Smooth muscle cell (in vitro differentiated cells): Measurements from ENCODE around the gene TENM4. TPM values are rescaled to one million over a fixed set of nuclear protein-coding genes. Genes with fewer than 3 reads are reported as not detected.

Experiments used
- DNase-seq: peaks from one replicate; lab custom pipeline; 2025; ENCODE audit not compliant: unreplicated experiment; lab: John Stamatoyannopoulos, UW
- H2AFZ ChIP-seq: fragments of 200-600 bp; sonication (generic); 2 replicates; pipeline ENCODE4 v1.6.0; 2016; ENCODE audit warnings: antibody characterized with exemption, low read depth, mild to moderate bottlenecking
- H3F3A ChIP-seq: fragments of 200-600 bp; sonication (generic); 2 replicates; pipeline ENCODE4 v1.6.0; 2017; ENCODE audit warnings: antibody characterized with exemption, low read depth
- H3K27ac ChIP-seq: fragments of 200-600 bp; sonication (generic); 2 replicates; pipeline ENCODE4 v1.5.1; 2016; ENCODE audit warnings: low read depth, mild to moderate bottlenecking
- H3K27me3 ChIP-seq: fragments of 200-600 bp; sonication (generic); 2 replicates; pipeline ENCODE4 v1.6.1; 2016; ENCODE audit warnings: low read depth, mild to moderate bottlenecking
- H3K36me3 ChIP-seq: fragments of 200-600 bp; sonication (generic); 2 replicates; pipeline ENCODE4 v1.5.1; 2016; ENCODE audit warnings: low read depth
- H3K4me1 ChIP-seq: fragments of 200-600 bp; sonication (generic); 2 replicates; pipeline ENCODE4 v1.5.1; 2016; ENCODE audit warnings: low read depth
- H3K4me2 ChIP-seq: fragments of 200-600 bp; sonication (generic); 2 replicates; pipeline ENCODE4 v1.6.0; 2016; ENCODE audit warnings: mild to moderate bottlenecking
- H3K4me3 ChIP-seq: fragments of 200-600 bp; sonication (generic); 2 replicates; pipeline ENCODE4 v1.5.1; 2016; ENCODE audit warnings: mild to moderate bottlenecking
- H3K79me2 ChIP-seq: fragments of 200-600 bp; sonication (generic); 2 replicates; pipeline ENCODE4 v1.6.0; 2016; ENCODE audit warnings: low read depth, mild to moderate bottlenecking
- H3K9ac ChIP-seq: fragments of 200-600 bp; sonication (generic); 2 replicates; pipeline ENCODE4 v1.6.0; 2016; ENCODE audit warnings: low read depth
- H3K9me3 ChIP-seq: fragments of 200-600 bp; sonication (generic); replicated peaks from 2 replicates; pipeline ENCODE4 v1.5.1; 2016; ENCODE audit warnings: low read depth
- H4K20me1 ChIP-seq: fragments of 200-600 bp; sonication (generic); 2 replicates; pipeline ENCODE4 v1.6.0; 2016; ENCODE audit warnings: low read depth
- CTCF ChIP-seq: fragments of 200-600 bp; sonication (generic); IDR thresholded peaks from 2 replicates; pipeline ENCODE4 v1.5.1; 2017; ENCODE audit warnings: borderline replicate concordance, mild to moderate bottlenecking, antibody characterized with exemption; ENCODE audit not compliant: insufficient read depth, poor library complexity, severe bottlenecking
- WGBS: methylation state at CpG from one replicate; pipeline ENCODE4 v1.1.7; 2016; ENCODE audit warnings: low lambda C conversion rate; 5-methylcytosine and 5-hydroxymethylcytosine counted together
- polyA plus RNA-seq: library from polyadenylated mRNA; unstranded; fragments of >200 nt; fragmentation: Nextera tagmentation; extraction: Ambion mirVana; gene quantifications from 2 replicates; pipeline ENCODE4 v1.2.1, GENCODE V29; 2016
- total RNA-seq: library from RNA; depleted of rRNA; stranded (reverse); fragments of >200 nt; gene quantifications from 2 replicates; pipeline ENCODE4 v1.2.3, GENCODE V29; 2014

Gene TENM4
- total and polyA plus RNA-seq, 2 experiments from 2014 or later: 31.6 to 38.2 TPM

DNA sequence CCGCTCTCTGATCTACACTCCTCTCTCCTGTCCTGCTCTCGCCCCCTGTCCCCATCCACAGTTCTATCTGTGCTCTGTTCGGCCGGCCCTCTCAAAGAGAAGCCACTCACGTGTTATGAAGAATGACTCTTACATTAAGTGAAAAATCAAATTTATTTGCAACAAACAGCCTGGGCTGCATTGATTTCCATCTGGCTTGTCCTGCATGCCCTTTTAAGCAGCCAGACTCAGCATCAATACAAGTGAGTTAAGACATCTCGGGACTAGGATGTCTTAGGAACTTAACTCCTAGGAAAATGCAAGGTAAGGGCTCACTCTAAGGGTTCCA is 373.5 kb downstream of the TENM4 start:
- no peak for DNase-seq
- H3K27ac ChIP-seq: no peak overlapping the region
- no peak overlapping the region for H2AFZ ChIP-seq
- no peaks in the 10 kb centered on the region for H4K20me1 ChIP-seq
- no peak overlapping the region for H3K9ac ChIP-seq
- H3K79me2 ChIP-seq: no peaks in the 10 kb centered on the region
- no peaks in the 10 kb centered on the region for H3K36me3 ChIP-seq
- H3K27me3 ChIP-seq: no peaks in the 10 kb centered on the region
- no peaks in the 10 kb centered on the region for H3K9me3 ChIP-seq
- H3K4me2 ChIP-seq: peak overlapping the region; percentile 68
- 74% methylated on average over 6 of the region's 6 CpGs for WGBS
- H3K4me3 ChIP-seq: no peak overlapping the region
- TF ChIP-seq CTCF: no peak
- no peaks in the 10 kb centered on the region for H3F3A ChIP-seq
- H3K4me1 ChIP-seq: no peaks in the 10 kb centered on the region

DNA sequence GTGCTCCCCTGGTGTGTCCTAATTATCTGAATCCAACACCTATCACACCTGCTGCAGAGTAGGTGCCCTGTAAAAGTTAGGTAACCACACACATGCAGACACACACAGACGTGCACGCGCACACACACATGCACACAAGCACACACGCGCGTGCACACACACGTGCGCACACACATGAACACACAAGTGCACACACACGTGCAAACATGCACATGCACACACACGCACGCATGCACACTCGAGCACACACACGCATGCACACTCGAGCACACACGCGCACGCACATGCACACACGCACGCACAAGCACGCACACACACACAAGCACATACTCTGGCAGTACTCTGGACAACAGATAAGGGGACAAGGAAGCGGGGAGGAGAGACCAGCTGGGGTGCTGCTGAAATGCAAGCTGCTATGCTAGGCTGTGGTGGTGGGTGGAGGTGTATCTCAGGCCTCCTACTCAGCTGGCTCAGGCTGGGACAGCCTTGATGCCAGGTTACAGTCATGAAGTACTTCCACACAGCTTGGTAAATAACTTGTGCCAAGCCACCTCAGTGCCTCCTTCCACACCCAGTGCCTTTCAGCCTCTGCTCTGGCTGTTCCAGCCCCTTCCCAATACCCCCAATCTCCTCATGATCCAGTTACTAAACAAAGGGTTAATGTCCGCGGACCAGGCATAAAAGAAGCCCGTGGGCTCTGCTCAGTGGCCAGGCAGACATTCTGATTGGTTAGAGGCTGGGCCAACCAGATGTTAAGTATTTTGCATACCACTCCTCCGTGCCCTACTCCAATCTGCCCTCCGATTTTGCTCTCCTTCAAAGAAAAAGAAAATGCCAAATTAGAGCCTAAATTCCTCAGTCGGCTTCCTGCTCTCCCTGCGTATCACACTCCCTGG is 374.1 kb downstream of the TENM4 start:
- WGBS: 80% methylated on average over 28 of the region's 28 CpGs
- Histone ChIP-seq H3K79me2 (no peaks in the 10 kb centered on the region), H3F3A (no peaks in the 10 kb centered on the region), H3K27ac (no peak overlapping the region), H3K4me2 (peak overlapping the region; percentile 68), H3K36me3 (no peaks in the 10 kb centered on the region), H3K4me3 (no peak overlapping the region), H3K9me3 (no peaks in the 10 kb centered on the region), H3K4me1 (no peaks in the 10 kb centered on the region), H3K27me3 (no peaks in the 10 kb centered on the region), H4K20me1 (no peaks in the 10 kb centered on the region), H2AFZ (no peak overlapping the region), H3K9ac (no peak overlapping the region)
- DNase-seq: no peak
- TF ChIP-seq CTCF: no peak

DNA sequence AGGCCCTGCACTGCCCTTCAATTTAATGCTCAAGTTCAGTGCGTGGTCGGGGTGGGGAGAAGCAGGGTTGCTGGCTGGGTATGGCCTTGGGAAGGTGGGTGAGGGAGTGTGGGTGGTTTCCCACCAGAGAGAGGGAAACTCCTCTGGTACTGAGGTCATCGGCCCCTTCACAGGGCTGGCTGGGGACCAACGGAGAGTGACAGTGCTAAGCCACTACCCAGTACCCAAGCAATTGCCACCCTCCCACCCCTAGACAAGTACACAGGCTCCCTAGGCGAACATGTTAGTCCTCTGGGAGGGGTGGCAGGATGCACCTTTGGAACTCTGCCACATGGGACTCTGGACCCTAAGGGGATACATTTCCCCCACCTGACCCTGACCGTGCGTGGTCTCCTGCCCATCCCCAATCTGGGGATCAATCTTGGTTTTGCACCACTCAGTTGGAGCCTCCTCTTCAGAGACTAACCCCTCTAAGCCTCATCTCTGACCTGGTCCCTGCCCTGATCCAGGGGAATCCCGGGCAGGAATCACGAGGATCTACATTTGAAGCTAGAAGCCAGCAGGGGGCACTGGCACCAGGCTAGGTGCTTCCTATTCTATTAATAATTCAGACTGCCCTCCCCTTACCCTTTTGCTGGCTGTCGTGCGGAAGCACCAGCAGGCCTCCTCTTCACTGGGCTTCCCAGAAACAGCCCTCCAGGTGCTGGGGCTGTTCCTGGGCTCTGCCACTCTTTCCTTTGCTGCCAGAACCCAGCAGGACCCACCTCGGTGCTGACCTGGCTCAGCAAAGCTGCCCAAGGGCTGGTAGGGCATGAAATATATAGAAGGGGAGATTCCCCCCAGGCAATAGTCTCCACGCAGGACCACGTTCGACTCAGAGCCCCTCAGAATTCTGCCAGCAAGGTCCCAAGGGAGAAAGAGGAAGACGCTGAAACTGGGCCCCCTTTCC is 377.7 kb downstream of the TENM4 start:
- Histone ChIP-seq H3K36me3 (no peaks in the 10 kb centered on the region), H3K4me1 (peaks cover 18% of the 10 kb centered on the region), H2AFZ (no peak overlapping the region), H3K9ac (no peak overlapping the region), H3K79me2 (no peaks in the 10 kb centered on the region), H3K4me2 (no peak overlapping the region), H3F3A (peaks cover 10% of the 10 kb centered on the region), H3K9me3 (no peaks in the 10 kb centered on the region), H4K20me1 (no peaks in the 10 kb centered on the region), H3K27ac (no peak overlapping the region), H3K27me3 (no peaks in the 10 kb centered on the region), H3K4me3 (no peak overlapping the region)
- TF ChIP-seq CTCF: peak; percentile 45
- WGBS: 75% methylated on average over 16 of the region's 16 CpGs
- DNase-seq: no peak
